GM12878 (cell line): ENCODE measurements around the gene PLEKHA6.

Experiments
- CTCF ChIP-seq, 3 experiments: IDR thresholded peaks in 2 of 3; conservative IDR thresholded peaks in 1 of 3; 2 replicates each; pipeline ENCODE4 v1.5.1; 2011; ENCODE audit warnings: low read depth in 3 of 3, low read length in 3 of 3, mild to moderate bottlenecking in 3 of 3, control low read depth in 2 of 3, moderate library complexity in 2 of 3, inconsistent platforms in 1 of 3, mixed read lengths in 1 of 3; ENCODE audit not compliant: control insufficient read depth in 2 of 3, insufficient read depth in 1 of 3; ENCODE audit errors: extremely low read depth in 1 of 3
- ESRRA ChIP-seq: IDR thresholded peaks from 2 replicates; pipeline ENCODE4 v1.6.1; 2012; ENCODE audit warnings: mild to moderate bottlenecking, low read length, improper control_type of control experiment
- HDAC2 ChIP-seq: fragments of 200-600 bp; sonication (generic); IDR thresholded peaks from 2 replicates; pipeline ENCODE4 v1.6.1; 2017
- JUNB ChIP-seq: IDR thresholded peaks from 2 replicates; pipeline ENCODE4 v1.6.1; 2016; ENCODE audit warnings: antibody characterized with exemption, mild to moderate bottlenecking
- MAX ChIP-seq: IDR thresholded peaks from 2 replicates; pipeline ENCODE4 v1.6.1; 2012; ENCODE audit warnings: low read depth, low read length, improper control_type of control experiment
- POLR2A ChIP-seq: IDR thresholded peaks from 2 replicates; pipeline ENCODE4 v1.6.1; 2011; ENCODE audit warnings: low read depth, mild to moderate bottlenecking, low read length
- SIN3A ChIP-seq: IDR thresholded peaks from 2 replicates; pipeline ENCODE4 v1.6.1; 2012; ENCODE audit warnings: low read depth, low read length, improper control_type of control experiment
- TAF1 ChIP-seq: IDR thresholded peaks from 2 replicates; pipeline ENCODE4 v1.6.1; 2011; ENCODE audit warnings: mild to moderate bottlenecking, low read depth, low read length, borderline replicate concordance

DNA sequence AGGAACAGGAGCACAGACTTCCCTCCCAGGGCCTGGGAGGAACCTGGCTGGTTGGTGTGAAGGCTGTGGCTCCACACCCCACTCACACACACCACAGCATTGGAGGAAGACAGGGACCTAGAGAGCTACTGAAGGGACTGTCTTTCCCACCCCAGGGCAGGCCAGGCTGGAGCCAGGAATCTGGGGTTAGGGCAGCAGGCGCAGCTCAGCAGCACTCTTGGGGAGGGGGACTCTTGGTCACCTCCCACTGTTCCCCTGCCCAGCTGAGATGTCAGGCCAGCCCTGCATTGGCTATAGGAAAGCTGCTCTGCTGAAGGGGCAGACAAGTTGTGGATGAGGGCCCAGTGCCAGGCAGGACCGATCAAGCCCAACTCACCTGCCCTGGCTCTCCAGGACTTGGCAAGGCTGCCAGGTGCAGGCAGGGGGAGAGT is 1.6 kb upstream of the PLEKHA6 start:
- TF ChIP-seq SIN3A (no peak), JUNB (no peak), ESRRA (no peak), HDAC2 (no peak), POLR2A (no peak), MAX (no peak), CTCF (IDR thresholded peaks at IDR 0.05 in 2 of 3, conservative IDR thresholded peaks at IDR 0.05 in 1 of 3; ENCODE audit: control insufficient read depth in 2 of 3, extremely low read depth in 1 of 3, insufficient read depth in 1 of 3, low read depth in 3 of 3, low read length in 3 of 3) (no peak), TAF1 (no peak)
